Fibroblast of upper back skin (primary cell): Measurements from ENCODE around the gene CNTF.
"Not testable (repeated sequence)": the region's sequence is repeated elsewhere in the genome, so short reads cannot be mapped to it uniquely, and the experiment has no call there.

ENCODE experiments used
- DNase-seq: peaks from one replicate; pipeline ENCODE4 v3.0.0-alpha.2; 2013

Gene CNTF

DNA sequence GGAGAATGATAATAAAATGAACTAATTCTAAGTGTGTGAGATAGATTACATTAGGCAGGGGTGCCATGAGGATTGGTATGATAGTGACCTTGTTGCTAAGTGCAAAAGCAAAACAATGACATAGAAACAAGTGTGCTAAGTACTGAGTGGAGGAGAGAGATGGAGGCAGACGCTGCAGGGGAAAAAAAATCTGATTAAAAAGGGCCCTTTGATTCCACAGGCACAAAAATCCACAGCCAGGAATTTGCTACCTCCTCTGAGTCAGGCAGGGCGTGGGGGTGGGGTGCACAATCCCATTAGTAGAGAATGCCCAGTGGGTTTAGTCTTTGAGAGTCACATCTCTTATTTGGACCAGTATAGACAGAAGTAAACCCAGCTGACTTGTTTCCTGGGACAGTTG is at the start of gene CNTF:
Gene CNTF (plus strand): TSS at position 322 of the 400 bp plus-strand sequence. CDS start 88 bp downstream, outside the sequence.
- DNase-seq, result peak; percentile 21

DNA sequence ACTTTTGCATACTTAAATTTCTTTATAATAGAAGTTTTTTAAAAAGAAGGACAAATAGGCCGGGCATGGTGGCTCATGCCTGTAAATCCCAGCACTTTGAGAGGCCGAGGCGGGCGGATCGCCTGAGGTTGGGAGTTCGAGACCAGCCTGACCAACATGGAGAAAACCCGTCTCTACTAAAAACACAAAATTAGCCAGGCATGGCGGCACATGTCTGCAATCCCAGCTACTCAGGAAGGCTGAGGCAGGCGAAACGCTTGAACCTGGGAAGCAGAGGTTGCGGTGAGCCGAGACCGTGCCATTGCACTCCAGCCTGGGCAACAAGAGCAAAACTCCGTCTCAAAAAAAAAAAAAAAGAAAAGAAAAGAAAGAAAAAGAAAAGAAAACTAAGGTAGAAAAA is 49.6 kb upstream of the CNTF start:
- DNase-seq, result not testable (repeated sequence)

DNA sequence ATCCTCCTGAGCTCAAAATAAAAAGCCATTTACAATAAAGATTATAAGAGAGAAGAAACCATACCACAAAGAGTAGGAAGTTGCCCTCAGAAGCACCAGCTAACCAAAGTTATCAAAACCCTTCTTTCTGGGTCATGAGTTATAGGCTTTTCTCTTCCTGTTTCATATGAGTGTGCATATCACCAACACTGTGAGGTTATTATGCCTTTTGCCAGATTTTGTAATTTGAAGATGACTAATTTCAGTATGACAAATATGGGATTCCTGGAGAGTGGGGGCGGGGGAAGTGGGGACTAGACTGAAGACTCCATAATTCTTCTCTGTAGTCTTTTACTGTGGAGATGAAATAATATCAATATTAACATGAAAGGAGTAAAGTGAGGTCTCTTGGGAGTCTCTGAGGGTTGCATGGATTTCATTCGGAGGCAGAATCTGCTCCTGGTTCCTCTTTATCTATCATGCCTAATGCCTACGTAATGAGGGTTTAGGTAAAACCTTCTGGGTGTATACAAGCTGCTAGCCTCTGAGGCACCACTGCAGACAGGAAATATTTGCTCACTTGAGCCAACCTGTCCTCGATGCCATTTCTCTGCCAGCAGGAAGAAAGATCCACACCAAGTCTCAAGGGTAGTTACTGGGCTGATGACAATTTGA is 48.9 kb upstream of the CNTF start:
- DNase-seq, result peak; percentile 87

GRCh38 chr11:58574881-58575280 is 47.6 kb upstream of the CNTF start:
- peak; percentile 72 for DNase-seq

GRCh38 chr11:58575377-58576020 is 47.0 kb upstream of the CNTF start, which contains the start of gene LPXN:
Gene LPXN (minus strand): TSS chr11:58575856. CDS start chr11:58575772, 84 bp downstream.
- peak; percentile 41 for DNase-seq

DNA sequence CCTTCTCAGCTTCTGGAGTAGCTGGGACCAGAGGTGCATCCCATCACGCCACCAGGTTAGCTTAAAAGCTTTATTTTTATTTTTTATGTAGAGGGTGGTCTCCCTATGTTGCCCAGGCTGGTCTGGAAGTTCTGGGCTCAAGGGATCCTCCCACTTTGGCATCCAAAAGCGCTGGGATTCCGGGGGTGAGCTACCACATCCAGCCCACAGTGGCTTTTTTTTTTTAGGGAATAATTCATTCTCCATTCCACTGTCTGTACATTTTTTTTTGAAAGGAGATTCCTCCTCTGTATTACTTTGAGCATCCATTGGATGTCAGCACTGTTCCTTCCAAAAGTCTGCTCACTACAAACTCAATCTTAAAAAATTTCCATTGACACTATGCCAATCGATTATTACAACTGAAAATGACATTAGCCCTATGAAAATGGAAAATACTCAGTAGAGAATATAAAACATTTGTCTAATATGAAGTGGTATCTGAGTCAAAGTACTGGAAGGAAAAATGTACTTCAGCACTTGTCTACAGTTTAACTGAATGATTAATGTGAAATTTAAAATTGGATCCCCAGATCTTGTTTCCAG is 45.5 kb upstream of the CNTF start:
- DNase-seq, result peak; percentile 69

GRCh38 chr11:58577555-58578135 is 44.8 kb upstream of the CNTF start:
- DNase-seq, result peak; percentile 90

DNA sequence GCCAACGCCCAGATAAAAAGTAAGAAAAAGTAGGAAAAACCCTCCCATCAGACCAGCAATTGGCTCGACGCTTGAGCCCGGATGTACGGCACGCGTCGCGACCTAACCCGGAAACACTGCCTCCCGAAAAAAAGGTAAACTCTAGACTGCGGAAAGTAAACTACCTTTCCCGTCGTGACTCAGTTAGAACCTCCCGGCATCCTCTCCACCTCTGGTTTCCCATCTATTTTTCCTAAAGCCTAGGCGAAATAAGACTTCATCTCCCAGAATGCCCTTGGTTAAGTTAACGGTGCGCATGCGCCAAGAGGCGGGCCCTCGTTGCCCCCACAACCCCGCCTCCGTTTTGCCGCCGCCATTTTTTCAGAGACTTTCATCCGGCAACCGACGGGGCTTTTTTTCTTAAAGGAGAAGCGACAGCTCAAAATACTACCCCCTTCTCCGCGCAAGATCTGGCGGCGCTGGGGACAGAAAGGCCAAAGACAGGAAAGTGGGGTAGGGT is 44.3 kb upstream of the CNTF start:
- peak; percentile 99 for DNase-seq

GRCh38 chr11:58578635-58579191 is 43.8 kb upstream of the CNTF start, which contains the start of gene ZFP91:
Gene ZFP91 (plus strand): TSS chr11:58579063. CDS start chr11:58579282, 219 bp downstream.
- peak; percentile 98 for DNase-seq

DNA sequence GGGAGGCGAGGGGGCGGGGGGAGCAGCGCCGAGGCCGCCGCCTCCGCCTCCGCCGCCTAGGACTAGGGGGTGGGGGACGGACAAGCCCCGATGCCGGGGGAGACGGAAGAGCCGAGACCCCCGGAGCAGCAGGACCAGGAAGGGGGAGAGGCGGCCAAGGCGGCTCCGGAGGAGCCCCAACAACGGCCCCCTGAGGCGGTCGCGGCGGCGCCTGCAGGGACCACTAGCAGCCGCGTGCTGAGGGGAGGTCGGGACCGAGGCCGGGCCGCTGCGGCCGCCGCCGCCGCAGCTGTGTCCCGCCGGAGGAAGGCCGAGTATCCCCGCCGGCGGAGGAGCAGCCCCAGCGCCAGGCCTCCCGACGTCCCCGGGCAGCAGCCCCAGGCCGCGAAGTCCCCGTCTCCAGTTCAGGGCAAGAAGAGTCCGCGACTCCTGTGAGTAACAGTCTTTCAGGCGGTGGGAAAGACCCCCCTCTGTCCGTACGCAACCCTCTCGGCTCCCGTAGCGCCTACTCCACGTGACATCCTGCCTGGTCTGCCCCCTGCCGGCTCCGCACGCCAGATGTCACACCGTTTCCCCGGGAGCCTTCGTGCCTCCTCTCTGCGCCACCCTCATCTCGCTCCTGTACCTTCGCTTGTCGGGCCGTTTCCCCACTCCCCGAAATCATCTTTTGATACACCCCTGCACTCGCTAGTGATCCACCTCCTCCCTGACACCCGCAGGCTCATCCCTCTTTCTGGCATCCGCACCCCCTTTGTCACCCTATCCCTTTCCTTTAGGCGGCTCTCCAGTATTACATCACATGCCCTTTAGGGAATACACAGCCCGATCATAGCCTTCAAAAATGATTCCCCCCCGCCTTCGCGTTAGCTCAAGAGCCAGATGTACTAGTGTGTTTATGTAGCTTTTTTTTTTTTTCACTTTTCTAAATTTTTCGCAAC is 43.0 kb upstream of the CNTF start:
- DNase-seq, result peak; percentile 90

GRCh38 chr11:58580311-58580710 is 42.2 kb upstream of the CNTF start:
- no peak for DNase-seq

DNA sequence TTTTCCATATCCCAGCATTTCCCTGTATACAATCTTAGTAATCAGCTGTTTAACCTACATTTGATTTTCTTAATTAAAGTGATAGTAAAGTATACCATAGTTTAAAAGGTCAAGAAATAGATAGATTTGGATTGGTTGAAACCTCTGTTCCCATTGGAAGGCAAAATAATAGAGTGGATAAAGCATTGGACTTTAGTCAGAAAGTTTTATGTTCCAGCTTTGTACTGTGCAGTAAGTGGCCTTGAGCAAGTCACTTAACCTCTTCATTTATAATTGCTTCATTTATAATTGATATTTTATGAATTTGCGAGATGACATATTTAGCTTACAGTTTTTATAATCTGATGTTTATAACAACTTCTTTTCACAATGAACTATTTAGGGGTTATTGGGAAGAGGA is 40.0 kb upstream of the CNTF start:
- no peak for DNase-seq

GRCh38 chr11:58586998-58587397 is 35.5 kb upstream of the CNTF start:
- DNase-seq, result no peak

DNA sequence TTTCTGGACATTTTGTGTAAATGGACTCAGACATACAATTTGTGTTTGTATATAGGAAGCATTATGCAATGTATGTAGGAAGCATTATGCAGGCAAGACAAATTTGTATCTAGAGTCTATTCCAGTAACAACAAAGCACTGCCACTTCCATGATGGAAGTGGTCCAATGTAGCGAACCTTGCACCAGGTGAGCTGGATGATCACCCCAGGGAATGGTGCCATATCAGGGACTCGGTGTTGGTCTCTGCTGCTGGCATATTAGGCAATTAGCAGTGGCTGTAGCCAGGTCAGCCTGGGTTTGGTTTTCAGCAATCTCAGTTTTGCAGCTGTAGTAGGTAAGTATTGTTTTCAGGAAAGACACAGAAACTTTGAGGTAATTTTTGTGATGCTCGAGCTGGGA is 30.8 kb upstream of the CNTF start:
- no peak for DNase-seq

- DNase-seq, result no peak
Measured at GRCh38 chr11:58592760-58593472, 29.5 kb upstream of the CNTF start.

- no peak for DNase-seq
Measured at GRCh38 chr11:58594826-58595225, 27.6 kb upstream of the CNTF start.

- DNase-seq, result peak; percentile 25
Measured at GRCh38 chr11:58596621-58597020, 25.8 kb upstream of the CNTF start.

DNA sequence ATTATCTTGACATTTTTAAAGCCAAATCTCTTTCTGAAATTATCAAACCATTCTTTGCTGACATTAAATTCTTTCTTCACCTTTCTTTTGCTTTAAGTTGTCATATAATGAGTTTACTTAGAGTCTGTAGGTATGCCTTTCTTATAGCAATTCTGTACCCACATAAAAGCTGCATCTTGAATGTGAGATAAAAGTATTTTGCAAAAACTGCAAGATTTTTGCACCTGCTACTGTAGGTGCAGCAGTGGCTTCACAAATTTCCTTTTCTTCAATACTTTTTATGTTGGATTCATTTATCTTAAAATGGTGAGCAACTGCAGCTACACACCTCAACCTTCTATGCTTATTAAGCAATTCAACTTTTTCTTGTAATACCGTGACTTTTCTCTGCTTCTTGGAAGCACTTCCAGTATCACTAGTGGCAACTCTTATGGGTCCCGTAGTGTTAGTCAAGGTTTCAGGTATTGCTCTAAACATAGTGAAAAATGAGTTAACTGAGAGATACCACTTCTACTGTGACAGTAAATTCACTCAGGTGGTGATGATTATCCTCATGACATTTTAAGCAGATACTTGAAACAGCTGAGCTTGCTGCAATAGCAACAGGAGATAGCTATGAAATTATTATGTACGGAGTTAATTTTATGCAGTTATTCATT is 24.9 kb upstream of the CNTF start:
- DNase-seq, result no peak

DNA sequence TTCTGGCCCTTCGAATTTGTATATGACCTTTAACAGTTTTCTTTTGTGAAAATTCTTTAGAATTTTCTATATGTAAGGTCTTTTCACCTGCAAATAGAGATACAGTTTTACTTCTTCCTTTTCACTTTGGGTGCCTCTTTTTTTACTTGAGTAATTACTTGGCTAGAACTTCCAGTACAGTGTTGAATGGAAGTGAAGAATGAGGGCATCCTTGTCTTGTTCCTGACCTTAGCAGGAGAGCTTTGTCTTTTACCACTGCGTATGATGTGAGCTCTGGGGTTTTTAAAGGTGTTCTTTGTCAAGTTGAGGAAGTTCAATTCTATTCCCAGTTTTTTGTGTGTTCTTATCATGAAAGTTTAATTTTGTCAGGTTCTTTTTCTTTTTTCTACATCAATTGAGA is 22.0 kb upstream of the CNTF start:
- DNase-seq, result no peak

DNA sequence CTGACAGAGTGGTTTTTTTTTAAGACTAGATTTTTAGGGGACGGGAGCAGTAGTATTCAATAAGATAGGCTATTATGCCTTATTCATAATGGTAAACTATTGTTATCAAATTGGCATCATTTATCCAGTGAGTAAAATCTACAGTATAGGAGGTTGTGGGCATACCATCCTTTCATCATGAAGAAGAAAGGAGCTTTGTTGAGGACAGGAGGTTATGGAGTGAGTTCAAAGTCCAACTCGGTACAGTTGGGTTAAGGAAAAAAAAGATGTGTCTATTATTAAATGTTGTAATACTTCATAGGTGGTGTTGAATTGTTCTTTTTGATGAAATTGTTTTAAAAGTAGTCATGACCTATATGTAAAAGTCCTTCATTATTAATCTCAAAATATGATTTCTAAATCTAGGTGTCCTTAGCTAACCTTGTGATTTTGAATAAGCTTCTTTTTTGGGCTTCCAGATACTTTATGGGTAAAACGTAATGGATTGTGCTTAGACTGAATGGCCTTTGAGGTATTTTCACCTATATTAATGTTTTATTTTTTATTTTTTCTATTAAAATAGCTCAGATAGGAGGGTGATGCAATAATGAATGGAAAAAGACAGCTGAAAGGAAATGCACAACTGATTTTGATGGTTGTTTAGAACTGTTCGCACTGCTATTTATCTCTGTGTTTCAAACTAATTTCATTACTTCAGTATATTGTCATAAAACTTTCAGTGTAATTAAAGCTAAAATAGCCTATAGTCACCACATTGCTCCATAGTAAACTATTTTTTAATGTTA is 15.3 kb upstream of the CNTF start:
- no peak for DNase-seq
